GM12878 (cell line): ENCODE data around the gene TSHB. TPM values are rescaled to one million over a fixed set of nuclear protein-coding genes. Genes with fewer than 3 reads are reported as not detected.

Experiments
- ATAC-seq: fragments of 200-7000 bp; cut with Tn5 transposase; 3 replicates; pipeline ENCODE4 v1.9.1; 2020; ENCODE audit warnings: mild to moderate bottlenecking, moderate library complexity
- BruUV-seq: library from RNA; stranded (reverse); fragments of 400-500 nt; replicated peaks from 2 replicates; lab custom pipeline; 2021; lab: Mats Ljungman, UMichigan
- CTCF ChIA-PET: fragments of 300-600 bp; sonication (Branson Sonifier 250); formaldehyde crosslinking; extraction: SDS; loops from one replicate; lab custom pipeline; 2021; ENCODE audit warnings: inconsistent platforms; lab: Yijun Ruan, JAX
- POLR2A ChIA-PET: fragments of 350-600 bp; formaldehyde crosslinking; extraction: SDS; loops from one replicate; lab custom pipeline; 2021; ENCODE audit warnings: inconsistent platforms; lab: Charles Lee
- RAD21 ChIA-PET: fragments of 300-600 bp; sonication (Branson Sonifier 250); formaldehyde crosslinking; loops from one replicate; lab custom pipeline; 2023; ENCODE audit warnings: antibody characterized with exemption; ENCODE audit not compliant: unreplicated experiment; lab: Charles Lee
- SMC1A ChIA-PET: fragments of 300-600 bp; sonication (Branson Sonifier 250); formaldehyde crosslinking; loops from one replicate; lab custom pipeline; 2023; ENCODE audit not compliant: unreplicated experiment, uncharacterized antibody; lab: Charles Lee
- DNase-seq: peaks from one replicate; pipeline ENCODE4 v3.0.0-alpha.2; 2011; ENCODE audit warnings: low read depth, low spot score
- FAIRE-seq: peaks from 3 replicates; lab custom pipeline; 2011; peaks lifted over from hg19 to GRCh38; lab: Jason Lieb, UNC
- H2AFZ ChIP-seq: 2 replicates; pipeline ENCODE4 v1.6.0; 2011; ENCODE audit warnings: low read depth, low read length, control low read depth; ENCODE audit not compliant: control insufficient read depth
- H3K27ac ChIP-seq: 2 replicates; pipeline ENCODE4 v1.5.1; 2011; ENCODE audit warnings: control low read depth; ENCODE audit not compliant: control insufficient read depth, insufficient read depth
- H3K27me3 ChIP-seq, 2 experiments: replicated peaks in 1 of 2; 2 replicates each; pipeline versions ENCODE4 v1.6.0 to v1.6.1; 2011; ENCODE audit warnings: low read length in 1 of 2; ENCODE audit not compliant: control insufficient read depth in 2 of 2, insufficient read depth in 2 of 2
- H3K36me3 ChIP-seq, 2 experiments: 2 replicates each; pipeline ENCODE4 v1.5.1; 2011; ENCODE audit warnings: low read length in 1 of 2; ENCODE audit not compliant: control insufficient read depth in 2 of 2, insufficient read depth in 2 of 2
- H3K4me1 ChIP-seq: 2 replicates; pipeline ENCODE4 v1.6.1; 2011; ENCODE audit warnings: mild to moderate bottlenecking, low read length, moderate library complexity, mixed read lengths; ENCODE audit not compliant: control insufficient read depth, insufficient read depth
- H3K4me2 ChIP-seq: 2 replicates; pipeline ENCODE4 v1.6.0; 2011; ENCODE audit warnings: control low read depth; ENCODE audit not compliant: control insufficient read depth, insufficient read depth
- H3K4me3 ChIP-seq: fragments of 200-600 bp; sonication (generic); 2 replicates; pipeline ENCODE4 v1.5.1; 2016
- H3K79me2 ChIP-seq: 2 replicates; pipeline ENCODE4 v1.6.0; 2011; ENCODE audit warnings: low read length; ENCODE audit not compliant: control insufficient read depth, insufficient read depth
- H3K9ac ChIP-seq: 2 replicates; pipeline ENCODE4 v1.8.0; 2011; ENCODE audit warnings: low read length, control low read depth, mixed read lengths; ENCODE audit not compliant: control insufficient read depth, insufficient read depth
- H3K9me3 ChIP-seq: replicated peaks from 3 replicates; pipeline ENCODE4 v1.5.1; 2011; ENCODE audit warnings: mild to moderate bottlenecking, low read length; ENCODE audit not compliant: control insufficient read depth, insufficient read depth
- H4K20me1 ChIP-seq: 2 replicates; pipeline ENCODE4 v1.6.0; 2011; ENCODE audit not compliant: control insufficient read depth, insufficient read depth
- ATF2 ChIP-seq: IDR thresholded peaks from 2 replicates; pipeline ENCODE4 v1.6.1; 2012; ENCODE audit warnings: low read length, inconsistent platforms
- CTCF ChIP-seq, 3 experiments: IDR thresholded peaks in 2 of 3; conservative IDR thresholded peaks in 1 of 3; 2 replicates each; pipeline ENCODE4 v1.5.1; 2011; ENCODE audit warnings: low read depth in 3 of 3, low read length in 3 of 3, mild to moderate bottlenecking in 3 of 3, control low read depth in 2 of 3, moderate library complexity in 2 of 3, inconsistent platforms in 1 of 3, mixed read lengths in 1 of 3; ENCODE audit not compliant: control insufficient read depth in 2 of 3, insufficient read depth in 1 of 3; ENCODE audit errors: extremely low read depth in 1 of 3
- GATAD2B ChIP-seq: fragments of 450-650 bp; conservative IDR thresholded peaks from 2 replicates; pipeline ENCODE4 v1.6.1; 2017; ENCODE audit warnings: low read depth, mild to moderate bottlenecking, moderate library complexity
- NBN ChIP-seq: fragments of 450-650 bp; IDR thresholded peaks from 2 replicates; pipeline ENCODE4 v1.6.1; 2016
- RAD21 ChIP-seq: IDR thresholded peaks from 2 replicates; pipeline ENCODE4 v1.6.1; 2011; ENCODE audit warnings: mild to moderate bottlenecking, low read depth, low read length, moderate library complexity; ENCODE audit not compliant: insufficient read depth
- RCOR1 ChIP-seq: conservative IDR thresholded peaks from 2 replicates; pipeline ENCODE4 v1.6.1; 2012; ENCODE audit warnings: low read depth, low read length, improper control_type of control experiment
- SMC3 ChIP-seq: IDR thresholded peaks from 2 replicates; pipeline ENCODE4 v1.6.1; 2011; ENCODE audit warnings: low read length, improper control_type of control experiment, borderline replicate concordance
- STAT1 ChIP-seq: fragments of 450-650 bp; conservative IDR thresholded peaks from 2 replicates; pipeline ENCODE4 v1.6.1; 2014; ENCODE audit warnings: antibody characterized with exemption, mild to moderate bottlenecking
- TAF1 ChIP-seq: IDR thresholded peaks from 2 replicates; pipeline ENCODE4 v1.6.1; 2011; ENCODE audit warnings: mild to moderate bottlenecking, low read depth, low read length, borderline replicate concordance
- TCF3 ChIP-seq: IDR thresholded peaks from 2 replicates; pipeline ENCODE4 v1.6.1; 2012; ENCODE audit warnings: low read depth, mild to moderate bottlenecking, low read length, borderline replicate concordance; ENCODE audit not compliant: insufficient read depth
- WRNIP1 ChIP-seq: IDR thresholded peaks from 2 replicates; pipeline ENCODE4 v1.6.1; 2011; ENCODE audit warnings: low read depth, low read length, improper control_type of control experiment, borderline replicate concordance
- YY1 ChIP-seq: IDR thresholded peaks from 2 replicates; pipeline ENCODE4 v1.6.1; 2011; ENCODE audit warnings: low read depth, mild to moderate bottlenecking, low read length
- ZNF207 ChIP-seq: fragments of 450-650 bp; IDR thresholded peaks from 2 replicates; pipeline ENCODE4 v1.6.1; 2014; ENCODE audit warnings: antibody characterized with exemption, mild to moderate bottlenecking, borderline replicate concordance
- WGBS: methylation state at CpG from one replicate; pipeline ENCODE4 v1.1.6; 2016; ENCODE audit warnings: low lambda C conversion rate; ENCODE audit not compliant: insufficient replicate concordance, insufficient coverage; ENCODE audit errors: missing lambda C conversion rate; 5-methylcytosine and 5-hydroxymethylcytosine counted together
- in situ Hi-C: fragments of 300-500 bp; cut with MboI; formaldehyde crosslinking; loops from 9 replicates; pipeline ENCODE4 v1.14.3; 2018; ENCODE audit warnings: mixed read lengths
- intact Hi-C: fragments of 100-400 bp; cut with micrococcal nuclease; formaldehyde crosslinking; loops from one replicate; pipeline ENCODE4 v1.14.2; 2022; ENCODE audit not compliant: unreplicated experiment
- polyA plus RNA-seq, 11 experiments: library from polyadenylated mRNA; depleted of rRNA in 4 of 11; unstranded in 6 of 11; stranded (reverse) in 5 of 11; fragments of >200 nt; fragmentation: Nextera tagmentation in 4 of 11; fragmentation: Illumina TruSeq in 1 of 11; extraction: Ambion mirVana in 4 of 11; extraction: Trizol in 1 of 11; gene quantifications; 1 replicate in 1 of 11; 2 replicates in 10 of 11; pipeline versions ENCODE4 v1.2.1 to v1.2.3, GENCODE V29; 2011 to 2016; ENCODE audit warnings: inconsistent platforms in 2 of 11, missing spikeins in 2 of 11, low read depth in 1 of 11
- total RNA-seq, 4 experiments: library from RNA; depleted of rRNA in 3 of 4; stranded (reverse); fragments of >200 nt in 3 of 4; fragmentation: Illumina TruSeq in 1 of 4; extraction: Trizol in 1 of 4; gene quantifications; 2 replicates each; pipeline versions ENCODE4 v1.2.1 to v1.2.3, GENCODE V29; 2013 to 2021

Gene TSHB
- total and polyA plus RNA-seq, 10 of the 15 experiments (the other 5 are each of a cell fraction or from before 2014, with no cell fraction given), result not detected

- Histone ChIP-seq H3K79me2 (no peaks in the 10 kb centered on the region), H3K4me2 (no peak overlapping the region), H3K9ac (no peak overlapping the region), H3K9me3 (no peaks in the 10 kb centered on the region), H3K4me3 (no peak overlapping the region), H4K20me1 (no peaks in the 10 kb centered on the region), H3K36me3 (no peaks in the 10 kb centered on the region), H3K27ac (no peak overlapping the region), H2AFZ (no peak overlapping the region), H3K4me1 (no peaks in the 10 kb centered on the region), H3K27me3 (no peaks in the 10 kb centered on the region; a peak in 1 of 4 replicates)
- no TSS peak for BruUV-seq
- CTCF ChIA-PET, result interaction anchor here (0.5 to 9.3 kb wide), 43 partner anchors 8 to 706 kb away, joined by 3 to 138 read pairs (median 6); partner anchors contain the start of gene BCAS2
- SMC1A ChIA-PET, result interaction anchor here (0.7 to 7.3 kb wide), 22 partner anchors 13 to 707 kb away, joined by 3 to 82 read pairs (median 6); no protein-coding TSS in a partner anchor
- POLR2A ChIA-PET, result interaction anchor here (1.0 kb wide), 1 partner anchor 46 kb away, joined by 5 read pairs; no protein-coding TSS in a partner anchor
- RAD21 ChIA-PET, result interaction anchor here (0.8 to 3.8 kb wide), 19 partner anchors 13 to 420 kb away, joined by 3 to 43 read pairs (median 5); no protein-coding TSS in a partner anchor
- no peak for DNase-seq
- TF ChIP-seq SMC3 (peak; percentile 71; the same call in 1 of the 2 replicates), NBN (0 out of 2 replicates have a peak, but pooled peaks have one; percentile 27), STAT1 (no peak), WRNIP1 (no peak), TCF3 (no peak), CTCF (IDR thresholded peaks at IDR 0.05 in 2 of 3, conservative IDR thresholded peaks at IDR 0.05 in 1 of 3; ENCODE audit: control insufficient read depth in 2 of 3, extremely low read depth in 1 of 3, insufficient read depth in 1 of 3, low read depth in 3 of 3, low read length in 3 of 3) (peak; percentile 78 to 84 (median 81)), RAD21 (peak; percentile 64), TAF1 (no peak), YY1 (0 out of 2 replicates have a peak, but pooled peaks have one; percentile 13), ATF2 (no peak), GATAD2B (no peak), ZNF207 (no peak), RCOR1 (no peak)
- FAIRE-seq, result peak; percentile 49
- 15% methylated on average over 9 of the region's 9 CpGs for WGBS
- ATAC-seq, result peak; percentile 88
- in situ Hi-C loops, result loop anchor here (10.0 kb wide), 1 partner anchor 708 kb away; no protein-coding TSS in a partner anchor
- intact Hi-C loops, result loop anchor here (1.0 to 5.0 kb wide), 3 partner anchors 60 to 705 kb away; no protein-coding TSS in a partner anchor
These were observed 22.9 kb downstream of the TSHB start for GRCh38 chr1:115052454-115053083.
